Measurements from ENCODE around the gene SPO11.

SPO11 gene

GRCh38 chr20:57392512-57393271, 63.1 kb downstream of the SPO11 start:
- peak; percentile 56 for DNase-seq
